ENCODE results near the gene ST6GAL1.
A peak's percentile ranks its signal among the peaks of the same experiment; 100 is the strongest.

The ST6GAL1 gene

DNA sequence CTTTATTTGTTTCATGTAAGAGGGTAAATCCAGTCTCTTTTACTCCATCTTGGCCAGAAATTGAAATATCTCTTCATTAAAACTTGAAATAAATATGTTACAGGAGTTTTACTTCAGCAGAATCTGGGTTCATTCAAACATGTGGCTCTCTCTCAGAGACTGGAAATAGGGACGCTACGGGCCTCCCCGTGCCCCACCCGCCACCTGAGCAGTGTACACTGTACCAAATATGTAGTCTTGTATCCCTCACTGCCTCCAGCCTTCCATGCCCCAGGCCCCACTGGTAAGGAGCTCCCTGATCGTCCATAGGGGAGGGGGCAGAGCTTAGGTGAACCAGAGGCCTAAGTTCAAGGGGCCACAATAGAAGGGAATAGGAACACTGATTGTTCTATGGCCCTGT, 172.9 kb downstream of the ST6GAL1 start:
- Histone ChIP-seq H3K9me3 (ENCODE audit: control extremely low read depth in 1 of 5, control insufficient read depth in 4 of 5, insufficient read depth in 2 of 5, low read depth in 1 of 5, low read length in 4 of 5) (no peaks in the 10 kb centered on the region), H3K27me3 (replicated peaks in 2 of 5; ENCODE audit: control insufficient read depth in 4 of 5, insufficient read depth in 5 of 5, low read length in 4 of 5) (no peaks in the 10 kb centered on the region), H3K4me1 (ENCODE audit: control extremely low read depth in 1 of 4, control insufficient read depth in 4 of 4, insufficient read depth in 4 of 4, low read length in 3 of 4) (peaks cover 6 to 16% (median 11%) of the 10 kb centered on the region in 4 experiments), H3K36me3 (ENCODE audit: control insufficient read depth in 4 of 4, insufficient read depth in 4 of 4, low read length in 3 of 4) (no peaks in the 10 kb centered on the region), H3K27ac (ENCODE audit: insufficient read depth in 1 of 2, low read depth in 1 of 2, low read length in 2 of 2, poor library complexity in 1 of 2, severe bottlenecking in 2 of 2) (no peak overlapping the region), H3K4me3 (ENCODE audit: control insufficient read depth in 1 of 7, extremely low read depth in 1 of 7, insufficient read depth in 4 of 7, low read depth in 2 of 7, low read length in 6 of 7) (no peak overlapping the region)
- ChIA-PET CTCF (interaction anchor here (0.6 to 4.2 kb wide), 3 partner anchors 10 to 36 kb away, joined by 3 to 25 read pairs (median 8); partner anchors contain the start of gene RPL39L), POLR2A (no interaction called here)
- DNase-seq, result no peak
- WGBS (ENCODE audit: insufficient coverage), result 94% methylated on average over 3 of the region's 5 CpGs

GRCh38 chr3:187104342-187104741, 174.0 kb downstream of the ST6GAL1 start:
- no peaks in the 10 kb centered on the region for H3K9me3 ChIP-seq (ENCODE audit: control extremely low read depth in 1 of 5, control insufficient read depth in 4 of 5, insufficient read depth in 2 of 5, low read depth in 1 of 5, low read length in 4 of 5)
- 93% methylated on average over 7 of the region's 7 CpGs for WGBS (ENCODE audit: insufficient coverage)
- no peaks in the 10 kb centered on the region for H3K27me3 ChIP-seq (replicated peaks in 2 of 5; ENCODE audit: control insufficient read depth in 4 of 5, insufficient read depth in 5 of 5, low read length in 4 of 5)
- H3K36me3 ChIP-seq (ENCODE audit: control insufficient read depth in 4 of 4, insufficient read depth in 4 of 4, low read length in 3 of 4), result no peaks in the 10 kb centered on the region
- ChIA-PET POLR2A (no interaction called here), CTCF (interaction anchor here (0.5 to 4.2 kb wide), 5 partner anchors 9 to 1450 kb away, joined by 3 to 25 read pairs (median 3); no protein-coding TSS in a partner anchor)
- no peak for DNase-seq
- H3K27ac ChIP-seq (ENCODE audit: insufficient read depth in 1 of 2, low read depth in 1 of 2, low read length in 2 of 2, poor library complexity in 1 of 2, severe bottlenecking in 2 of 2), result no peak overlapping the region
- H3K4me1 ChIP-seq (ENCODE audit: control extremely low read depth in 1 of 4, control insufficient read depth in 4 of 4, insufficient read depth in 4 of 4, low read length in 3 of 4), result peaks cover 6 to 16% (median 11%) of the 10 kb centered on the region in 4 experiments
- no peak overlapping the region for H3K4me3 ChIP-seq (ENCODE audit: control insufficient read depth in 1 of 7, extremely low read depth in 1 of 7, insufficient read depth in 4 of 7, low read depth in 2 of 7, low read length in 6 of 7)

- peak in 1 of 3 donors; percentile 75 for DNase-seq
- ChIA-PET CTCF (interaction anchor here (0.5 to 2.2 kb wide), 6 partner anchors 9 to 1450 kb away, joined by 3 to 13 read pairs (median 3); no protein-coding TSS in a partner anchor), POLR2A (no interaction called here)
- peaks cover 6 to 16% (median 11%) of the 10 kb centered on the region in 4 experiments for H3K4me1 ChIP-seq (ENCODE audit: control extremely low read depth in 1 of 4, control insufficient read depth in 4 of 4, insufficient read depth in 4 of 4, low read length in 3 of 4)
- H3K4me3 ChIP-seq (ENCODE audit: control insufficient read depth in 1 of 7, extremely low read depth in 1 of 7, insufficient read depth in 4 of 7, low read depth in 2 of 7, low read length in 6 of 7), result no peak overlapping the region
- WGBS (ENCODE audit: insufficient coverage), result 66% methylated on average over 6 of the region's 7 CpGs
- no peaks in the 10 kb centered on the region for H3K27me3 ChIP-seq (replicated peaks in 2 of 5; ENCODE audit: control insufficient read depth in 4 of 5, insufficient read depth in 5 of 5, low read length in 4 of 5)
- no peak overlapping the region for H3K27ac ChIP-seq (ENCODE audit: insufficient read depth in 1 of 2, low read depth in 1 of 2, low read length in 2 of 2, poor library complexity in 1 of 2, severe bottlenecking in 2 of 2)
- H3K9me3 ChIP-seq (ENCODE audit: control extremely low read depth in 1 of 5, control insufficient read depth in 4 of 5, insufficient read depth in 2 of 5, low read depth in 1 of 5, low read length in 4 of 5), result no peaks in the 10 kb centered on the region
- no peaks in the 10 kb centered on the region for H3K36me3 ChIP-seq (ENCODE audit: control insufficient read depth in 4 of 4, insufficient read depth in 4 of 4, low read length in 3 of 4)
These were observed 174.6 kb downstream of the ST6GAL1 start for GRCh38 chr3:187104933-187105332.

GRCh38 chr3:187105700-187106099, 175.4 kb downstream of the ST6GAL1 start:
- ChIA-PET CTCF (interaction anchor here (1.0 to 2.2 kb wide), 5 partner anchors 8 to 262 kb away, joined by 3 to 13 read pairs (median 3); no protein-coding TSS in a partner anchor), POLR2A (no interaction called here)
- Histone ChIP-seq H3K27ac (ENCODE audit: insufficient read depth in 1 of 2, low read depth in 1 of 2, low read length in 2 of 2, poor library complexity in 1 of 2, severe bottlenecking in 2 of 2) (no peak overlapping the region), H3K27me3 (replicated peaks in 2 of 5; ENCODE audit: control insufficient read depth in 4 of 5, insufficient read depth in 5 of 5, low read length in 4 of 5) (no peaks in the 10 kb centered on the region), H3K4me1 (ENCODE audit: control extremely low read depth in 1 of 4, control insufficient read depth in 4 of 4, insufficient read depth in 4 of 4, low read length in 3 of 4) (peaks cover 6 to 16% (median 11%) of the 10 kb centered on the region in 4 experiments), H3K9me3 (ENCODE audit: control extremely low read depth in 1 of 5, control insufficient read depth in 4 of 5, insufficient read depth in 2 of 5, low read depth in 1 of 5, low read length in 4 of 5) (no peaks in the 10 kb centered on the region), H3K4me3 (ENCODE audit: control insufficient read depth in 1 of 7, extremely low read depth in 1 of 7, insufficient read depth in 4 of 7, low read depth in 2 of 7, low read length in 6 of 7) (no peak overlapping the region), H3K36me3 (ENCODE audit: control insufficient read depth in 4 of 4, insufficient read depth in 4 of 4, low read length in 3 of 4) (no peaks in the 10 kb centered on the region)
- WGBS (ENCODE audit: insufficient coverage), result 100% methylated on average over 1 of the region's 3 CpGs
- DNase-seq, result no peak

GRCh38 chr3:187107989-187108388, 177.7 kb downstream of the ST6GAL1 start:
- Histone ChIP-seq H3K9me3 (ENCODE audit: control extremely low read depth in 1 of 5, control insufficient read depth in 4 of 5, insufficient read depth in 2 of 5, low read depth in 1 of 5, low read length in 4 of 5) (no peaks in the 10 kb centered on the region), H3K4me3 (ENCODE audit: control insufficient read depth in 1 of 7, extremely low read depth in 1 of 7, insufficient read depth in 4 of 7, low read depth in 2 of 7, low read length in 6 of 7) (no peak overlapping the region), H3K36me3 (ENCODE audit: control insufficient read depth in 4 of 4, insufficient read depth in 4 of 4, low read length in 3 of 4) (no peaks in the 10 kb centered on the region), H3K27ac (ENCODE audit: insufficient read depth in 1 of 2, low read depth in 1 of 2, low read length in 2 of 2, poor library complexity in 1 of 2, severe bottlenecking in 2 of 2) (no peak overlapping the region), H3K27me3 (replicated peaks in 2 of 5; ENCODE audit: control insufficient read depth in 4 of 5, insufficient read depth in 5 of 5, low read length in 4 of 5) (no peaks in the 10 kb centered on the region), H3K4me1 (ENCODE audit: control extremely low read depth in 1 of 4, control insufficient read depth in 4 of 4, insufficient read depth in 4 of 4, low read length in 3 of 4) (no peaks in the 10 kb centered on the region)
- ChIA-PET CTCF (interaction anchor here (0.7 to 1.6 kb wide), 2 partner anchors 58 to 287 kb away, joined by 3 read pairs; no protein-coding TSS in a partner anchor), POLR2A (no interaction called here)
- WGBS (ENCODE audit: insufficient coverage), result 96% methylated on average over 3 of the region's 3 CpGs
- no peak for DNase-seq

- Histone ChIP-seq H3K27me3 (replicated peaks in 2 of 5; ENCODE audit: control insufficient read depth in 4 of 5, insufficient read depth in 5 of 5, low read length in 4 of 5) (no peaks in the 10 kb centered on the region), H3K9me3 (ENCODE audit: control extremely low read depth in 1 of 5, control insufficient read depth in 4 of 5, insufficient read depth in 2 of 5, low read depth in 1 of 5, low read length in 4 of 5) (no peaks in the 10 kb centered on the region), H3K27ac (ENCODE audit: insufficient read depth in 1 of 2, low read depth in 1 of 2, low read length in 2 of 2, poor library complexity in 1 of 2, severe bottlenecking in 2 of 2) (no peak overlapping the region), H3K4me1 (ENCODE audit: control extremely low read depth in 1 of 4, control insufficient read depth in 4 of 4, insufficient read depth in 4 of 4, low read length in 3 of 4) (no peaks in the 10 kb centered on the region), H3K36me3 (ENCODE audit: control insufficient read depth in 4 of 4, insufficient read depth in 4 of 4, low read length in 3 of 4) (no peaks in the 10 kb centered on the region), H3K4me3 (ENCODE audit: control insufficient read depth in 1 of 7, extremely low read depth in 1 of 7, insufficient read depth in 4 of 7, low read depth in 2 of 7, low read length in 6 of 7) (no peak overlapping the region)
- ChIA-PET POLR2A (no interaction called here), CTCF (interaction anchor here (2.4 to 7.2 kb wide), 3 partner anchors 40 to 261 kb away, joined by 7 to 110 read pairs (median 23); no protein-coding TSS in a partner anchor)
- WGBS (ENCODE audit: insufficient coverage), result no CpG with 5 or more reads among the region's 1 CpG
- no peak for DNase-seq
These were observed 179.8 kb downstream of the ST6GAL1 start for GRCh38 chr3:187110156-187110555.

GRCh38 chr3:187112934-187113793, 182.8 kb downstream of the ST6GAL1 start:
- ChIA-PET CTCF (interaction anchor here (0.7 to 7.2 kb wide), 23 partner anchors 8 to 264 kb away, joined by 3 to 110 read pairs (median 5); partner anchors contain the start of gene RPL39L), POLR2A (interaction anchor here (1.4 kb wide), 1 partner anchor 12 kb away, joined by 3 read pairs; no protein-coding TSS in a partner anchor)
- Histone ChIP-seq H3K27ac (ENCODE audit: insufficient read depth in 1 of 2, low read depth in 1 of 2, low read length in 2 of 2, poor library complexity in 1 of 2, severe bottlenecking in 2 of 2) (no peak overlapping the region), H3K9me3 (ENCODE audit: control extremely low read depth in 1 of 5, control insufficient read depth in 4 of 5, insufficient read depth in 2 of 5, low read depth in 1 of 5, low read length in 4 of 5) (no peaks in the 10 kb centered on the region), H3K27me3 (replicated peaks in 2 of 5; ENCODE audit: control insufficient read depth in 4 of 5, insufficient read depth in 5 of 5, low read length in 4 of 5) (no peaks in the 10 kb centered on the region), H3K4me3 (ENCODE audit: control insufficient read depth in 1 of 7, extremely low read depth in 1 of 7, insufficient read depth in 4 of 7, low read depth in 2 of 7, low read length in 6 of 7) (no peak overlapping the region), H3K36me3 (ENCODE audit: control insufficient read depth in 4 of 4, insufficient read depth in 4 of 4, low read length in 3 of 4) (no peaks in the 10 kb centered on the region), H3K4me1 (ENCODE audit: control extremely low read depth in 1 of 4, control insufficient read depth in 4 of 4, insufficient read depth in 4 of 4, low read length in 3 of 4) (no peaks in the 10 kb centered on the region)
- WGBS (ENCODE audit: insufficient coverage), result no CpG with 5 or more reads among the region's 2 CpGs
- DNase-seq, result peak; percentile 36 to 61 (median 46)

Data from common myeloid progenitor, CD34-positive (primary cell).